ENCODE results near the gene RBSN.
"Not testable (repeated sequence)": the region's sequence is repeated elsewhere in the genome, so short reads cannot be mapped to it uniquely, and the experiment has no call there.

Gene RBSN

GRCh38 chr3:15098503-15099363, at the start of gene RBSN:
RBSN (minus strand) TSS chr3:15099148; CDS start chr3:15096120, 3,028 bp downstream.
- H4K20me1 ChIP-seq (ENCODE audit: insufficient read depth), result no peaks in the 10 kb centered on the region
- H3K36me3 ChIP-seq (ENCODE audit: insufficient read depth), result no peaks in the 10 kb centered on the region
- H3K79me2 ChIP-seq (ENCODE audit: insufficient read depth, low read depth), result peaks cover 11% of the 10 kb centered on the region; the same call in 1 of the 2 replicates
- H3K9ac ChIP-seq, result peak within 1 kb of the TSS; percentile 49
- H3K27me3 ChIP-seq (ENCODE audit: insufficient read depth, low read depth), result no peaks in the 10 kb centered on the region
- H2AFZ ChIP-seq (ENCODE audit: low read depth), result peak within 1 kb of the TSS; percentile 81
- peaks cover 6% of the 10 kb centered on the region for H3K4me1 ChIP-seq (ENCODE audit: low read depth, poor library complexity, severe bottlenecking)
- peak within 1 kb of the TSS; percentile 84 for H3K4me3 ChIP-seq (IDR thresholded peaks at IDR 0.05; ENCODE audit: insufficient read depth, low read depth, low read length)
- TF ChIP-seq, protein P1, sequence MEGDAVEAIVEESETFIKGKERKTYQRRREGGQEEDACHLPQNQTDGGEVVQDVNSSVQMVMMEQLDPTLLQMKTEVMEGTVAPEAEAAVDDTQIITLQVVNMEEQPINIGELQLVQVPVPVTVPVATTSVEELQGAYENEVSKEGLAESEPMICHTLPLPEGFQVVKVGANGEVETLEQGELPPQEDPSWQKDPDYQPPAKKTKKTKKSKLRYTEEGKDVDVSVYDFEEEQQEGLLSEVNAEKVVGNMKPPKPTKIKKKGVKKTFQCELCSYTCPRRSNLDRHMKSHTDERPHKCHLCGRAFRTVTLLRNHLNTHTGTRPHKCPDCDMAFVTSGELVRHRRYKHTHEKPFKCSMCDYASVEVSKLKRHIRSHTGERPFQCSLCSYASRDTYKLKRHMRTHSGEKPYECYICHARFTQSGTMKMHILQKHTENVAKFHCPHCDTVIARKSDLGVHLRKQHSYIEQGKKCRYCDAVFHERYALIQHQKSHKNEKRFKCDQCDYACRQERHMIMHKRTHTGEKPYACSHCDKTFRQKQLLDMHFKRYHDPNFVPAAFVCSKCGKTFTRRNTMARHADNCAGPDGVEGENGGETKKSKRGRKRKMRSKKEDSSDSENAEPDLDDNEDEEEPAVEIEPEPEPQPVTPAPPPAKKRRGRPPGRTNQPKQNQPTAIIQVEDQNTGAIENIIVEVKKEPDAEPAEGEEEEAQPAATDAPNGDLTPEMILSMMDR (conservative IDR thresholded peaks at IDR 0.05; ENCODE audit: low read depth, low read length), result no peak
- H3K27ac ChIP-seq, result peak within 1 kb of the TSS; percentile 64
- peak within 1 kb of the TSS; percentile 77 for H3K4me2 ChIP-seq

- no peak overlapping the region for H3K4me3 ChIP-seq (IDR thresholded peaks at IDR 0.05; ENCODE audit: insufficient read depth, low read depth, low read length)
- TF ChIP-seq, protein P1 (conservative IDR thresholded peaks at IDR 0.05; ENCODE audit: low read depth, low read length), result no peak
Observed at GRCh38 chr3:15148614-15149013, 49.7 kb upstream of the RBSN start.

GRCh38 chr3:15136885-15137284, 37.9 kb upstream of the RBSN start:
- H3K4me1 ChIP-seq (ENCODE audit: low read depth, poor library complexity, severe bottlenecking); H3K9ac ChIP-seq; H3K4me2 ChIP-seq; H4K20me1 ChIP-seq (ENCODE audit: insufficient read depth); H3K36me3 ChIP-seq (ENCODE audit: insufficient read depth); H3K27me3 ChIP-seq (ENCODE audit: insufficient read depth, low read depth); H3K4me3 ChIP-seq (IDR thresholded peaks at IDR 0.05; ENCODE audit: insufficient read depth, low read depth, low read length); H2AFZ ChIP-seq (ENCODE audit: low read depth); H3K27ac ChIP-seq; H3K79me2 ChIP-seq (ENCODE audit: insufficient read depth, low read depth): not testable (repeated sequence)

More at GRCh38 chr3:15148614-15149013, 49.7 kb upstream of the RBSN start:
- no peak overlapping the region for H3K9ac ChIP-seq
- H3K4me1 ChIP-seq (ENCODE audit: low read depth, poor library complexity, severe bottlenecking), result no peaks in the 10 kb centered on the region
- H2AFZ ChIP-seq (ENCODE audit: low read depth), result no peak overlapping the region
- H3K79me2 ChIP-seq (ENCODE audit: insufficient read depth, low read depth), result no peaks in the 10 kb centered on the region
- no peak overlapping the region for H3K27ac ChIP-seq
- H3K4me2 ChIP-seq, result no peak overlapping the region
- H4K20me1 ChIP-seq (ENCODE audit: insufficient read depth), result no peaks in the 10 kb centered on the region
- no peaks in the 10 kb centered on the region for H3K36me3 ChIP-seq (ENCODE audit: insufficient read depth)
- H3K27me3 ChIP-seq (ENCODE audit: insufficient read depth, low read depth), result no peaks in the 10 kb centered on the region

DNA sequence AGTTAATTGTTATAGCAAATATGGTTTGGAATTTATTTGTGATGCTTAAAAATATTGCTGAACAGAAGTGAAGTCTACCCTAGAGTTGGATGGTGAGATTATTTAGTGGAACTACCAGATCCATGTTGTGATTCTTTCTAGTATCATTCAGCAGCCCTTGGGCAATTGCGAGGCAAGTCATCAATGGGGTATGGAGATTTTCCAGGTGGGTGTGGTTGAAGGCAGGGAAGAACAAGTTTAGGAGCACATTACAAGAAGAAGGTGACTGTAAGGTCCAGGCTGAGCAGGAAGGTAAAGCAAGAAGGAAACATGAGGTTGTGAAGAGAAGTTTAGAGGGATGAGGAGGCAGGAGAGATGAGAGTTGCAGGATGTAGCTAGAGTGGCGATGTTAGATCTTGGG, 36.0 kb upstream of the RBSN start:
- H3K36me3 ChIP-seq (ENCODE audit: insufficient read depth); H3K4me2 ChIP-seq; H3K4me1 ChIP-seq (ENCODE audit: low read depth, poor library complexity, severe bottlenecking); H3K27me3 ChIP-seq (ENCODE audit: insufficient read depth, low read depth); H3K4me3 ChIP-seq (IDR thresholded peaks at IDR 0.05; ENCODE audit: insufficient read depth, low read depth, low read length); H2AFZ ChIP-seq (ENCODE audit: low read depth); H4K20me1 ChIP-seq (ENCODE audit: insufficient read depth); H3K27ac ChIP-seq; H3K79me2 ChIP-seq (ENCODE audit: insufficient read depth, low read depth); H3K9ac ChIP-seq: not testable (repeated sequence)

- not testable (repeated sequence) for H3K4me2 ChIP-seq; H3K36me3 ChIP-seq (ENCODE audit: insufficient read depth); H4K20me1 ChIP-seq (ENCODE audit: insufficient read depth); H3K9ac ChIP-seq; H2AFZ ChIP-seq (ENCODE audit: low read depth); H3K27me3 ChIP-seq (ENCODE audit: insufficient read depth, low read depth); H3K27ac ChIP-seq; H3K4me3 ChIP-seq (IDR thresholded peaks at IDR 0.05; ENCODE audit: insufficient read depth, low read depth, low read length); H3K4me1 ChIP-seq (ENCODE audit: low read depth, poor library complexity, severe bottlenecking); H3K79me2 ChIP-seq (ENCODE audit: insufficient read depth, low read depth)
Observed at GRCh38 chr3:15128403-15128802, 29.5 kb upstream of the RBSN start.

DNA sequence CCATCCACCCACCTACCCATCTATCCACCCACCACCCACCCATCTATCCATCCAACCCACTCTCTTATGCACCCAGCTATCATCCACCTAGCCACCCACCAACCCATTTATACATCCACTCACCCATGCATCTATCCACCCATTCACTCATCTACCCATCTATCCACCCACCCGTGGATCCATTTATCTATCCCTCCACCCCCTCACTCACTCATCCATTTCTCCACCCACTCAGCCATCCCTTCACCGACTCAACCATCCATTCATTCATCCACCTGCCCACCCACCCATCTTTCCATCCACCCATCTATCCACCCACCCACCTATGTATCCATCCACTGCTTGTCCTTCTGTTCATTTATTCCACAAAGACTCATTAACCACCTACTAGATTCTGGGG, 28.0 kb upstream of the RBSN start:
- H2AFZ ChIP-seq (ENCODE audit: low read depth); H3K36me3 ChIP-seq (ENCODE audit: insufficient read depth); H3K27me3 ChIP-seq (ENCODE audit: insufficient read depth, low read depth); H3K79me2 ChIP-seq (ENCODE audit: insufficient read depth, low read depth); H3K4me3 ChIP-seq (IDR thresholded peaks at IDR 0.05; ENCODE audit: insufficient read depth, low read depth, low read length); H3K4me1 ChIP-seq (ENCODE audit: low read depth, poor library complexity, severe bottlenecking); H3K9ac ChIP-seq; H3K4me2 ChIP-seq; H4K20me1 ChIP-seq (ENCODE audit: insufficient read depth); H3K27ac ChIP-seq: not testable (repeated sequence)
